T-helper 2 cell (primary cell): Measurements from ENCODE around the gene ZNF678.
"Not testable (repeated sequence)": the region's sequence is repeated elsewhere in the genome, so short reads cannot be mapped to it uniquely, and the experiment has no call there.

ENCODE experiments used
- DNase-seq, 5 experiments: peaks; one replicate each; pipeline versions ENCODE4 v3.0.0 to v3.0.0-alpha.2; 2012 to 2022

ZNF678 gene

GRCh38 chr1:227606271-227606670 lies 42.9 kb downstream of the ZNF678 start:
- not testable (repeated sequence) for DNase-seq

- DNase-seq, result no peak
These were observed 44.1 kb downstream of the ZNF678 start for GRCh38 chr1:227607336-227607898.

GRCh38 chr1:227612658-227613057 lies 49.3 kb downstream of the ZNF678 start:
- no peak for DNase-seq

- no peak for DNase-seq
These were observed 50.2 kb downstream of the ZNF678 start for GRCh38 chr1:227613526-227613925.

GRCh38 chr1:227621211-227621610 lies 57.9 kb downstream of the ZNF678 start:
- DNase-seq, result no peak

GRCh38 chr1:227622739-227623475 lies 59.6 kb downstream of the ZNF678 start:
- no peak for DNase-seq

GRCh38 chr1:227632325-227632724 lies 69.0 kb downstream of the ZNF678 start:
- no peak for DNase-seq

- DNase-seq, result no peak
These were observed 72.2 kb downstream of the ZNF678 start for GRCh38 chr1:227635596-227635995.

GRCh38 chr1:227654431-227654830 lies 91.1 kb downstream of the ZNF678 start:
- no peak for DNase-seq

GRCh38 chr1:227654858-227655752 lies 91.7 kb downstream of the ZNF678 start:
- no peak for DNase-seq

GRCh38 chr1:227661495-227661894 lies 98.1 kb downstream of the ZNF678 start:
- DNase-seq, result no peak

GRCh38 chr1:227662933-227663332 lies 99.6 kb downstream of the ZNF678 start:
- no peak for DNase-seq

GRCh38 chr1:227666286-227666685 lies 102.9 kb downstream of the ZNF678 start:
- no peak for DNase-seq

GRCh38 chr1:227673441-227673840 lies 110.1 kb downstream of the ZNF678 start:
- no peak for DNase-seq

- DNase-seq, result no peak
These were observed 122.5 kb downstream of the ZNF678 start for GRCh38 chr1:227685807-227686206.

GRCh38 chr1:227697321-227697864 lies 134.0 kb downstream of the ZNF678 start:
- no peak for DNase-seq

GRCh38 chr1:227701631-227702030 lies 138.3 kb downstream of the ZNF678 start:
- DNase-seq, result not testable (repeated sequence)

- no peak for DNase-seq
These were observed 144.5 kb downstream of the ZNF678 start for GRCh38 chr1:227707846-227708245.

- no peak for DNase-seq
These were observed 146.1 kb downstream of the ZNF678 start for GRCh38 chr1:227709451-227709850.

- not testable (repeated sequence) for DNase-seq
These were observed 147.1 kb downstream of the ZNF678 start for GRCh38 chr1:227710474-227710873.

- no peak for DNase-seq
These were observed 149.3 kb downstream of the ZNF678 start for GRCh38 chr1:227712648-227713047.

GRCh38 chr1:227718932-227719331 lies 155.6 kb downstream of the ZNF678 start:
- DNase-seq, result no peak

- DNase-seq, result no peak
These were observed 160.1 kb downstream of the ZNF678 start for GRCh38 chr1:227723474-227723873.
